Fibroblast of skin of abdomen (primary cell): ENCODE results near the gene HPSE2. TPM values are rescaled to one million over a fixed set of nuclear protein-coding genes. Genes with fewer than 3 reads are reported as not detected.
"Not testable (repeated sequence)": the region's sequence is repeated elsewhere in the genome, so short reads cannot be mapped to it uniquely, and the experiment has no call there.

Experiments
- DNase-seq: peaks from one replicate; pipeline ENCODE4 v3.0.0-alpha.2; 2013
- polyA plus RNA-seq, 2 experiments: library from polyadenylated mRNA; unstranded; fragments of 120-200 nt; gene quantifications; one replicate each; pipeline ENCODE4 v1.2.1, GENCODE V29; 2013; ENCODE audit not compliant: insufficient read length in 2 of 2

The HPSE2 gene
- 0.12 TPM for polyA plus RNA-seq (2013, experiment 1 of 2; ENCODE audit: insufficient read length)
- not detected for polyA plus RNA-seq (2013, experiment 2 of 2; ENCODE audit: insufficient read length)

GRCh38 chr10:99235658-99236626 is at the start of gene HPSE2:
Gene HPSE2 (minus strand): TSS chr10:99235852.
- no peak for DNase-seq

GRCh38 chr10:99280472-99280871 is 44.8 kb upstream of the HPSE2 start:
- no peak for DNase-seq

GRCh38 chr10:99279626-99280111 is 44.0 kb upstream of the HPSE2 start:
- peak; percentile 60 for DNase-seq

- no peak for DNase-seq
Measured at GRCh38 chr10:99276848-99277486, 41.3 kb upstream of the HPSE2 start.

- no peak for DNase-seq
Measured at GRCh38 chr10:99266383-99266782, 30.7 kb upstream of the HPSE2 start.

- DNase-seq, result no peak
Measured at GRCh38 chr10:99248824-99249223, 13.2 kb upstream of the HPSE2 start.

- DNase-seq, result not testable (repeated sequence)
Measured at GRCh38 chr10:99247893-99248292, 12.2 kb upstream of the HPSE2 start.

- DNase-seq, result no peak
Measured at GRCh38 chr10:99236627-99237309, 1.1 kb upstream of the HPSE2 start.

- DNase-seq, result peak; percentile 17
Measured at GRCh38 chr10:99234791-99235657, 628 bp downstream of the HPSE2 start.

GRCh38 chr10:99234041-99234790 is 1.4 kb downstream of the HPSE2 start:
- peak; percentile 47 for DNase-seq

- no peak for DNase-seq
Measured at GRCh38 chr10:99233689-99234037, 2.0 kb downstream of the HPSE2 start.

GRCh38 chr10:99233000-99233688 is 2.5 kb downstream of the HPSE2 start:
- no peak for DNase-seq

- DNase-seq, result no peak
Measured at GRCh38 chr10:99232360-99232999, 3.2 kb downstream of the HPSE2 start.

GRCh38 chr10:99224766-99225165 is 10.9 kb downstream of the HPSE2 start:
- no peak for DNase-seq

GRCh38 chr10:99207340-99207739 is 28.3 kb downstream of the HPSE2 start:
- no peak for DNase-seq

GRCh38 chr10:99203310-99203709 is 32.3 kb downstream of the HPSE2 start:
- no peak for DNase-seq

- DNase-seq, result no peak
Measured at GRCh38 chr10:99172950-99173349, 62.7 kb downstream of the HPSE2 start.

- DNase-seq, result peak; percentile 54
Measured at GRCh38 chr10:99172128-99172738, 63.4 kb downstream of the HPSE2 start.

- DNase-seq, result peak; percentile 2
Measured at GRCh38 chr10:99170116-99170675, 65.5 kb downstream of the HPSE2 start.
